HT1080 (cell line): Measurements from ENCODE around the gene CTNND2. TPM values are rescaled to one million over a fixed set of nuclear protein-coding genes. Genes with fewer than 3 reads are reported as not detected.

Experiments
- DNase-seq: peaks from one replicate; pipeline ENCODE4 v3.0.0-alpha.2; 2015; ENCODE audit warnings: low read depth
- polyA plus RNA-seq, 2 experiments: library from polyadenylated mRNA; depleted of rRNA; stranded (reverse); fragments of >200 nt; gene quantifications; 2 replicates each; pipeline ENCODE4 v1.2.3, GENCODE V29; 2015
- total RNA-seq: library from RNA; depleted of rRNA; stranded (reverse); fragments of >200 nt; shearing (Covaris generic); gene quantifications from 2 replicates; pipeline ENCODE4 v1.2.3, GENCODE V29; 2014; rRNA removed

The CTNND2 gene
- total RNA-seq, result 0.18 TPM in 1 of 2 replicates, not detected in the other
- polyA plus RNA-seq (2015; cell fraction: cytosol; rRNA removed), result 0.06 and 0.12 TPM in 2 replicates
- polyA plus RNA-seq (2015; cell fraction: nucleus; rRNA removed), result 0.08 and 0.17 TPM in 2 replicates

- DNase-seq, result no peak
Measured at GRCh38 chr5:11904265-11904906, at the start of gene CTNND2. Gene CTNND2 (minus strand): TSS chr5:11904446. CDS start chr5:11903853, 593 bp downstream.

GRCh38 chr5:11946317-11946716 lies 42.1 kb upstream of the CTNND2 start:
- DNase-seq, result peak; percentile 31

- DNase-seq, result no peak
Measured at GRCh38 chr5:11941566-11941965, 37.3 kb upstream of the CTNND2 start.

GRCh38 chr5:11931638-11932037 lies 27.4 kb upstream of the CTNND2 start:
- DNase-seq, result no peak

- no peak for DNase-seq
Measured at GRCh38 chr5:11928909-11929308, 24.7 kb upstream of the CTNND2 start.

GRCh38 chr5:11925701-11926100 lies 21.5 kb upstream of the CTNND2 start:
- no peak for DNase-seq

- DNase-seq, result no peak
Measured at GRCh38 chr5:11922394-11922793, 18.1 kb upstream of the CTNND2 start.

- no peak for DNase-seq
Measured at GRCh38 chr5:11918463-11919045, 14.3 kb upstream of the CTNND2 start.

- DNase-seq, result no peak
Measured at GRCh38 chr5:11909471-11909870, 5.2 kb upstream of the CTNND2 start.

- no peak for DNase-seq
Measured at GRCh38 chr5:11906497-11906896, 2.3 kb upstream of the CTNND2 start.

GRCh38 chr5:11905206-11905605 lies 960 bp upstream of the CTNND2 start:
- no peak for DNase-seq

- DNase-seq, result no peak
Measured at GRCh38 chr5:11903614-11904264, 507 bp downstream of the CTNND2 start.

GRCh38 chr5:11903121-11903613 lies 1.1 kb downstream of the CTNND2 start:
- no peak for DNase-seq

GRCh38 chr5:11902201-11902619 lies 2.0 kb downstream of the CTNND2 start:
- DNase-seq, result no peak

GRCh38 chr5:11898787-11899186 lies 5.5 kb downstream of the CTNND2 start:
- DNase-seq, result no peak

GRCh38 chr5:11897781-11898180 lies 6.5 kb downstream of the CTNND2 start:
- DNase-seq, result no peak

GRCh38 chr5:11894992-11895391 lies 9.3 kb downstream of the CTNND2 start:
- DNase-seq, result no peak

GRCh38 chr5:11892832-11893231 lies 11.4 kb downstream of the CTNND2 start:
- DNase-seq, result no peak

- DNase-seq, result peak; percentile 35
Measured at GRCh38 chr5:11890777-11891176, 13.5 kb downstream of the CTNND2 start.

- no peak for DNase-seq
Measured at GRCh38 chr5:11888221-11888620, 16.0 kb downstream of the CTNND2 start.

- no peak for DNase-seq
Measured at GRCh38 chr5:11878814-11879213, 25.4 kb downstream of the CTNND2 start.

- DNase-seq, result no peak
Measured at GRCh38 chr5:11873587-11873986, 30.7 kb downstream of the CTNND2 start.
